Breast epithelium (tissue), 3 donors: ENCODE measurements around the gene AFF3.

Source experiments
- CTCF ChIP-seq, 3 donors: fragments of 450-650 bp; IDR thresholded peaks; one replicate each; pipeline ENCODE4 v1.5.1; 2016 to 2017; ENCODE audit warnings: antibody characterized with exemption in 3 of 3, mild to moderate bottlenecking in 3 of 3, moderate library complexity in 3 of 3
- POLR2AphosphoS5 ChIP-seq, 3 donors: sonication (generic); formaldehyde crosslinking; IDR thresholded peaks; one replicate each; pipeline ENCODE4 v1.6.1; 2017; ENCODE audit warnings: antibody characterized with exemption in 3 of 3

DNA sequence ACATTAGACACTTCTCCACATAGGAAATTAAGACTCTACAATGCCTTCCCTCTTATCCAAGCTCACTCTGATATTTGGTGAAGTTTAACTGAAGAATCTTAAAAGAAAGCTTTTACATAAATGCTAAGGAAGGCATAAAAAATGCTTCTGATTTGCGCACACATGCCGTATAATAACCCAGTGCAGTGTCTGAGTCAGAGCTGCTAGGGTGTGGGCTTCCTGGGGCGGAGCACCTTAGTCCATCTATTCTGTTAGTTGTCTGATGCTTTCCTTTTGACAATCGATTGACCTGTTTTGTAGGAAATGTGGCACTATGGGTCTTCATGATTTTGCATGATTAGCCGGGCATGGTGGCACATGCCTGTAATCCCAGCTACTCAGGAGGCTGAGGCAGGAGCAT lies 231.5 kb downstream of the AFF3 start:
- TF ChIP-seq POLR2AphosphoS5 (IDR thresholded peaks at IDR 0.05) (no peak), CTCF (IDR thresholded peaks at IDR 0.05) (no peak)
